ENCODE data around the gene CDK5R1. TPM values are rescaled to one million over a fixed set of nuclear protein-coding genes. Genes with fewer than 3 reads are reported as not detected.

CDK5R1 gene
- total RNA-seq, 6 experiments from 2014 or later, result 0.37 to 0.90 (median 0.48) TPM

GRCh38 chr17:32493571-32493970, 6.8 kb downstream of the CDK5R1 start:
- Histone ChIP-seq H3K9me3 (no peaks in the 10 kb centered on the region), H3K27me3 (no peaks in the 10 kb centered on the region), H3K36me3 (no peaks in the 10 kb centered on the region), H3K27ac (no peak overlapping the region), H3K4me3 (no peak overlapping the region), H3K4me1 (peaks cover 0 to 6% (median 0%) of the 10 kb centered on the region in 4 donors)
- no peak for TF ChIP-seq POLR2A (IDR thresholded peaks at IDR 0.05)
- TF ChIP-seq CTCF (IDR thresholded peaks at IDR 0.05), result no peak
- intact Hi-C loops (cut with DNase I), result no loop called here
- DNase-seq (no peak), ATAC-seq (no peak)
- WGBS (ENCODE audit: insufficient coverage, low coverage, low lambda C conversion rate, missing lambda C conversion rate), result 94% methylated on average over 8 of the region's 15 CpGs

- WGBS (ENCODE audit: insufficient coverage, low coverage, low lambda C conversion rate, missing lambda C conversion rate), result 67% methylated on average over 1 of the region's 11 CpGs
- peaks cover 0 to 6% (median 0%) of the 10 kb centered on the region in 4 donors for H3K4me1 ChIP-seq
- TF ChIP-seq CTCF (IDR thresholded peaks at IDR 0.05), result no peak
- no peak for TF ChIP-seq POLR2A (IDR thresholded peaks at IDR 0.05)
- ATAC-seq (no peak), DNase-seq (no peak)
- no peak overlapping the region for H3K27ac ChIP-seq
- no peaks in the 10 kb centered on the region for H3K9me3 ChIP-seq
- no peak overlapping the region for H3K4me3 ChIP-seq
- intact Hi-C loops (cut with DNase I), result no loop called here
- H3K36me3 ChIP-seq, result no peaks in the 10 kb centered on the region
- H3K27me3 ChIP-seq, result no peaks in the 10 kb centered on the region
Observed at GRCh38 chr17:32493976-32494513, 7.3 kb downstream of the CDK5R1 start.

GRCh38 chr17:32494621-32495358, 8.0 kb downstream of the CDK5R1 start:
- 82% methylated on average over 3 of the region's 34 CpGs for WGBS (ENCODE audit: insufficient coverage, low coverage, low lambda C conversion rate, missing lambda C conversion rate)
- Histone ChIP-seq H3K4me3 (no peak overlapping the region), H3K9me3 (no peaks in the 10 kb centered on the region), H3K36me3 (no peaks in the 10 kb centered on the region), H3K27ac (no peak overlapping the region), H3K27me3 (no peaks in the 10 kb centered on the region), H3K4me1 (no peaks in the 10 kb centered on the region)
- intact Hi-C loops (cut with DNase I), result no loop called here
- ATAC-seq, result peak in 3 of 4 donors; percentile 33 to 53 (median 42)
- TF ChIP-seq POLR2A (IDR thresholded peaks at IDR 0.05) (no peak), CTCF (IDR thresholded peaks at IDR 0.05) (no peak)
- DNase-seq, result peak in 1 of 3 donors; percentile 55

- H3K4me1 ChIP-seq, result no peaks in the 10 kb centered on the region
- no peak overlapping the region for H3K4me3 ChIP-seq
- H3K27ac ChIP-seq, result no peak overlapping the region
- H3K36me3 ChIP-seq, result no peaks in the 10 kb centered on the region
- H3K27me3 ChIP-seq, result no peaks in the 10 kb centered on the region
- no peaks in the 10 kb centered on the region for H3K9me3 ChIP-seq
- 64% methylated on average over 3 of the region's 45 CpGs for WGBS (ENCODE audit: insufficient coverage, low coverage, low lambda C conversion rate, missing lambda C conversion rate)
- DNase-seq (peak in 2 of 3 donors; percentile 52 to 57), ATAC-seq (peak in 3 of 4 donors; percentile 12 to 57 (median 37))
- TF ChIP-seq CTCF (IDR thresholded peaks at IDR 0.05) (no peak), POLR2A (IDR thresholded peaks at IDR 0.05) (no peak)
- intact Hi-C loops (cut with DNase I), result no loop called here
Observed at GRCh38 chr17:32495359-32496231, 8.8 kb downstream of the CDK5R1 start.
